ENCODE results near the gene ATXN7L1. TPM values are rescaled to one million over a fixed set of nuclear protein-coding genes. Genes with fewer than 3 reads are reported as not detected.

The ATXN7L1 gene
- polyA plus RNA-seq, 1 of the 3 experiments (the other 2 are of a cell fraction): 6.0 TPM

DNA sequence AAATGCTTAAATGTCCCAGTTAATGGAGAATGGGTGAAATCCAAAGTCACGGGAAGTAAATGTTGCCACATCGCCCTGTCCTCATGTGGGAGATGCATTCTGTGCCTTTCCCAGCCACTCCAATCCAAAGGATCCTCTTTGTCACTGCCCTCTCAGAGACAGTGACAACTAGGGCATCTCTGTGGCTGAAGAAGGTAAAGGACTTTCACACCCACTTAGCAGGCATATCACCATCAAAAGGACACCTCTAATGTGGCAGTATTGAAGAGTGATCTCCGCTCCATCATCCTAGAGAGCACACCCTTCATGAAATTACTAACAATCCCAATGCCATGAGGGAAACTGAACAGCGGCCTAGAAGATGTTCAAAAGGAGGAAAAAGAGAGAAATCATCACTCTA, 13.6 kb downstream of the ATXN7L1 start:
- H3K36me3 ChIP-seq (replicated peaks in 1 of 2; ENCODE audit: control insufficient read depth in 1 of 2, insufficient read depth in 2 of 2, low read length in 1 of 2): peaks cover 0 to 3% of the 10 kb centered on the region in 2 experiments
- no peak overlapping the region for H3K9ac ChIP-seq
- ChIA-PET CTCF (interaction anchor here (0.9 to 6.9 kb wide), 6 partner anchors 13 to 72 kb away, joined by 3 to 34 read pairs (median 4); partner anchors contain the start of gene ATXN7L1), POLR2A (no interaction called here)
- H3K9me2 ChIP-seq: no peaks in the 10 kb centered on the region
- 95% methylated on average over 4 of the region's 4 CpGs for WGBS (ENCODE audit: low lambda C conversion rate)
- no peaks in the 10 kb centered on the region for H3K79me2 ChIP-seq (ENCODE audit: insufficient read depth)
- H2AFZ ChIP-seq (ENCODE audit: low read depth): no peak overlapping the region
- no peaks in the 10 kb centered on the region for H3K9me3 ChIP-seq
- no peak overlapping the region for H3K4me2 ChIP-seq
- H3F3A ChIP-seq (replicated peaks; ENCODE audit: insufficient read depth): no peaks in the 10 kb centered on the region
- H3K27ac ChIP-seq (ENCODE audit: low read depth in 2 of 2, low read length in 1 of 2): no peak overlapping the region
- no peaks in the 10 kb centered on the region for H3K27me3 ChIP-seq (ENCODE audit: insufficient read depth)
- TF ChIP-seq CHD2 (IDR thresholded peaks at IDR 0.05; ENCODE audit: low read length, partially characterized antibody): no peak
- TF ChIP-seq, protein P1, sequence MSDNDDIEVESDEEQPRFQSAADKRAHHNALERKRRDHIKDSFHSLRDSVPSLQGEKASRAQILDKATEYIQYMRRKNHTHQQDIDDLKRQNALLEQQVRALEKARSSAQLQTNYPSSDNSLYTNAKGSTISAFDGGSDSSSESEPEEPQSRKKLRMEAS (IDR thresholded peaks at IDR 0.05; ENCODE audit: low read depth): no peak
- TF ChIP-seq SMC3 (IDR thresholded peaks at IDR 0.05; ENCODE audit: low read depth, low read length): no peak
- TF ChIP-seq RCOR1 (IDR thresholded peaks at IDR 0.05; ENCODE audit: low read length): no peak
- TF ChIP-seq EZH2phosphoT487 (IDR thresholded peaks at IDR 0.05; ENCODE audit: borderline replicate concordance, low read depth): no peak
- TF ChIP-seq ELF1 (IDR thresholded peaks at IDR 0.05): no peak
- no peak for TF ChIP-seq YY1 (IDR thresholded peaks at IDR 0.05; ENCODE audit: low read depth)
- no peak for DNase-seq
- H3K4me3 ChIP-seq (ENCODE audit: low read depth in 2 of 2, low read length in 1 of 2): no peak overlapping the region
- no peaks in the 10 kb centered on the region for H3K4me1 ChIP-seq (ENCODE audit: control insufficient read depth in 1 of 2, insufficient read depth in 2 of 2, low read depth in 1 of 2, low read length in 1 of 2)
- 0 out of 2 replicates have a peak, but pooled peaks cover 4% of the 10 kb centered on the region for H4K20me1 ChIP-seq (ENCODE audit: insufficient read depth)

DNA sequence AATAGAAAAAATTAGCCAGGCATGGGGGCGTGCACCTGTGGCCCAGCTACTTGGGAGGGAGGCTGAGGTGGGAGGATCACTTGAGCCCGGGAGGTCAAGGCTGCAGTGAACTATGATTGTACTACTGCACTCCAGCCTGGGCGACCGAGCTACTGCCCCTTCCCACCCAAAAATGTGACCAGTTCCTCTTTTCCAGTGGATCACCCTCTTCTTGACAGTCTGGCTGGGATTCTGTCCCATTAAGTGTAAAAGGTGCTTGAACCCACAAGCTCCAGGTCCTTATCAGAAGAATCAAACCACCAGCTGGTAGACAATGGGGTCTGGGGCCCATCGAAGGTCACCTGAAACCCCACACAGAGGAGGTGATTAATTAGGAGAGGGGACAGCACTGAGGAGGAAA, 14.1 kb downstream of the ATXN7L1 start:
- 0 out of 2 replicates have a peak, but pooled peaks cover 4% of the 10 kb centered on the region for H4K20me1 ChIP-seq (ENCODE audit: insufficient read depth)
- no peaks in the 10 kb centered on the region for H3K9me2 ChIP-seq
- H3K36me3 ChIP-seq (replicated peaks in 1 of 2; ENCODE audit: control insufficient read depth in 1 of 2, insufficient read depth in 2 of 2, low read length in 1 of 2): peaks cover 0 to 3% of the 10 kb centered on the region in 2 experiments
- no peak overlapping the region for H3K4me2 ChIP-seq
- H3K27me3 ChIP-seq (ENCODE audit: insufficient read depth): no peaks in the 10 kb centered on the region
- CTCF ChIA-PET: interaction anchor here (1.4 to 6.9 kb wide), 4 partner anchors 12 to 72 kb away, joined by 3 to 34 read pairs (median 5); partner anchors contain the start of gene ATXN7L1
- DNase-seq: no peak
- no peak overlapping the region for H2AFZ ChIP-seq (ENCODE audit: low read depth)
- no peak overlapping the region for H3K27ac ChIP-seq (ENCODE audit: low read depth in 2 of 2, low read length in 1 of 2)
- H3K79me2 ChIP-seq (ENCODE audit: insufficient read depth): no peaks in the 10 kb centered on the region
- H3K4me3 ChIP-seq (ENCODE audit: low read depth in 2 of 2, low read length in 1 of 2): no peak overlapping the region
- POLR2A ChIA-PET: no interaction called here
- H3K9me3 ChIP-seq: no peaks in the 10 kb centered on the region
- no peaks in the 10 kb centered on the region for H3K4me1 ChIP-seq (ENCODE audit: control insufficient read depth in 1 of 2, insufficient read depth in 2 of 2, low read depth in 1 of 2, low read length in 1 of 2)
- H3K9ac ChIP-seq: no peak overlapping the region
- 88% methylated on average over 5 of the region's 5 CpGs for WGBS (ENCODE audit: low lambda C conversion rate)
- TF ChIP-seq, protein P2, sequence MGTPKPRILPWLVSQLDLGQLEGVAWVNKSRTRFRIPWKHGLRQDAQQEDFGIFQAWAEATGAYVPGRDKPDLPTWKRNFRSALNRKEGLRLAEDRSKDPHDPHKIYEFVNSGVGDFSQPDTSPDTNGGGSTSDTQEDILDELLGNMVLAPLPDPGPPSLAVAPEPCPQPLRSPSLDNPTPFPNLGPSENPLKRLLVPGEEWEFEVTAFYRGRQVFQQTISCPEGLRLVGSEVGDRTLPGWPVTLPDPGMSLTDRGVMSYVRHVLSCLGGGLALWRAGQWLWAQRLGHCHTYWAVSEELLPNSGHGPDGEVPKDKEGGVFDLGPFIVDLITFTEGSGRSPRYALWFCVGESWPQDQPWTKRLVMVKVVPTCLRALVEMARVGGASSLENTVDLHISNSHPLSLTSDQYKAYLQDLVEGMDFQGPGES (IDR thresholded peaks at IDR 0.05; ENCODE audit: low read depth, low read length): no peak
- no peak for TF ChIP-seq RFX5 (IDR thresholded peaks at IDR 0.05; ENCODE audit: low read length)
- no peak for TF ChIP-seq JUND (IDR thresholded peaks at IDR 0.05)
- TF ChIP-seq FOXM1 (IDR thresholded peaks at IDR 0.05; ENCODE audit: low read depth): no peak
- no peak for TF ChIP-seq FOXJ3 (CRISPR knock-in tag; IDR thresholded peaks at IDR 0.05)
- no peak for TF ChIP-seq MXI1 (IDR thresholded peaks at IDR 0.05; ENCODE audit: low read depth, low read length)
- no peak for TF ChIP-seq MEF2A (IDR thresholded peaks at IDR 0.05; ENCODE audit: borderline replicate concordance, low read depth)
- TF ChIP-seq, protein P3, sequence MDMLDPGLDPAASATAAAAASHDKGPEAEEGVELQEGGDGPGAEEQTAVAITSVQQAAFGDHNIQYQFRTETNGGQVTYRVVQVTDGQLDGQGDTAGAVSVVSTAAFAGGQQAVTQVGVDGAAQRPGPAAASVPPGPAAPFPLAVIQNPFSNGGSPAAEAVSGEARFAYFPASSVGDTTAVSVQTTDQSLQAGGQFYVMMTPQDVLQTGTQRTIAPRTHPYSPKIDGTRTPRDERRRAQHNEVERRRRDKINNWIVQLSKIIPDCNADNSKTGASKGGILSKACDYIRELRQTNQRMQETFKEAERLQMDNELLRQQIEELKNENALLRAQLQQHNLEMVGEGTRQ (IDR thresholded peaks at IDR 0.05; ENCODE audit: borderline replicate concordance, low read depth, low read length): no peak
- TF ChIP-seq ELF1 (IDR thresholded peaks at IDR 0.05): no peak
- TF ChIP-seq, protein P4, sequence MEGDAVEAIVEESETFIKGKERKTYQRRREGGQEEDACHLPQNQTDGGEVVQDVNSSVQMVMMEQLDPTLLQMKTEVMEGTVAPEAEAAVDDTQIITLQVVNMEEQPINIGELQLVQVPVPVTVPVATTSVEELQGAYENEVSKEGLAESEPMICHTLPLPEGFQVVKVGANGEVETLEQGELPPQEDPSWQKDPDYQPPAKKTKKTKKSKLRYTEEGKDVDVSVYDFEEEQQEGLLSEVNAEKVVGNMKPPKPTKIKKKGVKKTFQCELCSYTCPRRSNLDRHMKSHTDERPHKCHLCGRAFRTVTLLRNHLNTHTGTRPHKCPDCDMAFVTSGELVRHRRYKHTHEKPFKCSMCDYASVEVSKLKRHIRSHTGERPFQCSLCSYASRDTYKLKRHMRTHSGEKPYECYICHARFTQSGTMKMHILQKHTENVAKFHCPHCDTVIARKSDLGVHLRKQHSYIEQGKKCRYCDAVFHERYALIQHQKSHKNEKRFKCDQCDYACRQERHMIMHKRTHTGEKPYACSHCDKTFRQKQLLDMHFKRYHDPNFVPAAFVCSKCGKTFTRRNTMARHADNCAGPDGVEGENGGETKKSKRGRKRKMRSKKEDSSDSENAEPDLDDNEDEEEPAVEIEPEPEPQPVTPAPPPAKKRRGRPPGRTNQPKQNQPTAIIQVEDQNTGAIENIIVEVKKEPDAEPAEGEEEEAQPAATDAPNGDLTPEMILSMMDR (IDR thresholded peaks at IDR 0.05): no peak
- H3F3A ChIP-seq (replicated peaks; ENCODE audit: insufficient read depth): no peaks in the 10 kb centered on the region

All from SK-N-SH (cell line).